KOPT-K1 (cell line): Measurements from ENCODE around the gene LSM6.

ENCODE experiments used
- H3K27ac ChIP-seq: fragments of 200-600 bp; sonication (generic); 2 replicates; pipeline ENCODE4 v1.5.1; 2016; ENCODE audit warnings: antibody characterized with exemption, mild to moderate bottlenecking, low read depth, low read length; ENCODE audit not compliant: poor library complexity, severe bottlenecking
- H3K36me3 ChIP-seq: fragments of 200-600 bp; sonication (generic); 2 replicates; pipeline ENCODE4 v1.5.1; 2017; ENCODE audit warnings: antibody characterized with exemption, mild to moderate bottlenecking, low read length, moderate library complexity; ENCODE audit not compliant: insufficient read depth
- H3K9me3 ChIP-seq: fragments of 200-600 bp; sonication (generic); 2 replicates; pipeline ENCODE4 v1.5.1; 2017; ENCODE audit warnings: antibody characterized with exemption, low read length, mild to moderate bottlenecking; ENCODE audit not compliant: insufficient read depth, poor library complexity, severe bottlenecking

Gene LSM6

GRCh38 chr4:146175541-146176453, at the start of gene LSM6:
Gene LSM6, plus strand, starts transcription at chr4:146175718. Its CDS starts 7,204 bp downstream, at chr4:146182922.
- H3K27ac ChIP-seq = peak within 1 kb of the TSS; percentile 80
- H3K9me3 ChIP-seq = no peaks in the 10 kb centered on the region
- peaks cover 8% of the 10 kb centered on the region; the same call in 1 of the 2 replicates for H3K36me3 ChIP-seq

DNA sequence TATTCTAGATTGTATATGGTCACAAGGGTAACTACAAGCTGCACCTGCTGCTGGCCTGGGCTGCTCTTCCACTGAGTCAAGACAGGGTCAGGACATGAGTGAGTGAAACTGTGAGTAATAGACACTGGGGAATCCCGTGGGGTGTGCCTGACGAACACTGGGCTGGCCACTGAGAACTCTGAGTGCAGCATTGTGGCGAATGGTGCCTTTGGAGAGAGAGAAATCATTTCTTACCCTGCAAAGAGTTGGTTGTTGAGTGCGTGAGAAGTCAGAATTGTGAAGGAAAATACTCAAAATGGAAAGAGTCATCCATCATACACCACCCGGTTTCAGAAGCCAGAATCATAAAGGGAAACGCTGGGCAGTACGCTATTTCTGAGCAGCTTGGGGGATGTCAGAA, 43.1 kb upstream of the LSM6 start:
- no peaks in the 10 kb centered on the region for H3K9me3 ChIP-seq
- H3K36me3 ChIP-seq = no peaks in the 10 kb centered on the region
- H3K27ac ChIP-seq = no peak overlapping the region

- H3K36me3 ChIP-seq = no peaks in the 10 kb centered on the region
- no peaks in the 10 kb centered on the region for H3K9me3 ChIP-seq
- no peak overlapping the region for H3K27ac ChIP-seq
These were observed 40.6 kb upstream of the LSM6 start for GRCh38 chr4:146134761-146135445.

DNA sequence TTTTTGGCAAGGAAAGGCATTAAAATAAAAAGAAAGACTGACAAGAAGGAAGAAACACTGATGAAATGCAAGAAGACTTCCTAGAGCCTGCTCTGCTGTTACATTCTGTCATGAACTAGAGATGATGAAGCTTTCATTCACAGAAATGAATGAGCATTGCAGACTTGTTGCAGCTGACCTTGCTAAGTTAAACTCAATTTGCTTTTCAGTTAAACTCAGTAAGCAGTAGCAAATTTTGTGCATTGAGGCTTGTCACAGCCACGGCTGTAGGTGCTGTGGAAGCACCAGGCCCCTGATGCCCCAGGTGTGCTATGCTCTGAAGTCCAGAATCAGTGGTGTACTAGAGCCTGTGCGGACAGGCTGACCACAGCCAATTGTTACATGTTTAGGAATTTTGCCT, 39.6 kb upstream of the LSM6 start:
- Histone ChIP-seq H3K27ac (no peak overlapping the region), H3K9me3 (no peaks in the 10 kb centered on the region), H3K36me3 (no peaks in the 10 kb centered on the region)

DNA sequence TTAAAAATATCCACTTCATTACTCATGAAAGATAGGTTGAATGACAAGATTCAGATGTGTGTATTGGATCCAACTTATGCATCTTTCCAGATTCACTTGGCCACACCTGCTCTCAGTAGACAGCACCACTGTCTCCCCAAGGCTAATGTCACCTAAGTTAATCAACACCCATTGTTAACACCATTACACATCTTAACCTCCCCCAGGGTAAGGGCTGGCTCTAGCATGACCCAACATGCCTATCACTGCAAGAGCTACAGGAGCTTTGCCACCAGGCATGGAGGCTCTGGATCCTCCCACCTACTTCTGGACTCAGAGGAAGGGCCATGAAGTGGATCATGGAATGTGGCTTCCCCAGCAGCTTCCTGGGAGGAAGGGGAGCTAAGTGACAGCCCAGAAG, 32.8 kb upstream of the LSM6 start:
- H3K9me3 ChIP-seq = no peaks in the 10 kb centered on the region
- H3K27ac ChIP-seq = no peak overlapping the region
- no peaks in the 10 kb centered on the region for H3K36me3 ChIP-seq

DNA sequence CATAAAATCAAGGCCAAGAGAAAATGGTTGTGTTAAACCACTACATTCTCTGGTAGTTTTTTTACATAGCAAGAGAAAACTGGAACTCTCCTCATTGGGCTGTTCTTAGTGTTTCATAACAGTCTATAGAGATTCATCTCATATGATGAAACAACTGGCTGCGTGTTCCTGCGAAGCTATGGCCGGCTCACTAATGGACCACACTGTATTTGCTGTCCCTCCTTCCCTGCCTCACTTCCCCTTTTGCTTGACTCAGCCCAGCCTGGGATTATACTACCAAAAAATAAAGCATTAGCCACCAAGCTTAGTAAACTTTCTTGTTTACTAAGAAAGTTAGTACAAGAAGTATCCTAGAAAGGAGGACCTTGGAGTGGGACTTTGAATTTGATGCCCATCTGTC, 31.6 kb upstream of the LSM6 start:
- Histone ChIP-seq H3K36me3 (no peaks in the 10 kb centered on the region), H3K9me3 (no peaks in the 10 kb centered on the region)

DNA sequence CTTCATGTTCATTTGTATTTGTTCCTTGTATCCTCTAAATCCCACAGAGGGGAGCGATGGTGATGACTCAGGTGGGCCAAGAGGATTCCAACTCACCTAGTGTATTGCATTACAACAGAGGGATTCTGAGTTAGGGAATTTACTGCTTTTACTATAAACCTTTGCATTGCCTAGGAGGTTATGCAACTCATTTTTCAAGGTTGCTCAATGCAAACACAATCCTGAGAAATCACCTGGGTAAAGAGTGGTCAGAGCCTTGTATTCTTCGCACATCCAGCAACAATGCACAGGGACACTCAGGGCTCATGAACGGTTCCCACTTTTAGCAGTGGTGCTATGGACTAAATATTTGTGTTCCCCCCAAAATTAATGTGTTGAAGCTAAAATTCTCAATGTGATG, 28.6 kb upstream of the LSM6 start:
- no peaks in the 10 kb centered on the region for H3K9me3 ChIP-seq
- no peaks in the 10 kb centered on the region for H3K36me3 ChIP-seq
- no peak overlapping the region for H3K27ac ChIP-seq

More for the DNA sequence above, 31.6 kb upstream of the LSM6 start:
- no peak overlapping the region for H3K27ac ChIP-seq

DNA sequence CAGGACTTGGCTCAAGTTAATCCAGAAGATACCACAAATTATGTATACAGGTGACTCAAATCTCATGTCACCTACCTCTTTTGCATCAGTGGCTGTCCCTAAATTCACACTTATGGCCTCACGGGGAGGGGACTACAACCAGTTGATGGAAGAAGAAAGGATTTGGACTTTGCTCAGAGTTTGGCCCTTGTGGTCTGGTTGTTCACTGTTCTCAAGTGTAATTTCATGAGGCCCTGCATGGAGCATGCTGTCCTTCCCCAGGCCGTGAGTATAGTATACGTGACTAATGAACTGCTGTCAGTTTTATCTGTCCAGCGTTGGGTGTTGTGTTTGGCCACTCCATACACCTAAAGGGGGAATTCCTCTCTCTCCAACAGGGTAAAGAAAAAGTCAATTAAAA, 27.5 kb upstream of the LSM6 start:
- no peaks in the 10 kb centered on the region for H3K9me3 ChIP-seq
- H3K27ac ChIP-seq = no peak overlapping the region
- no peaks in the 10 kb centered on the region for H3K36me3 ChIP-seq

GRCh38 chr4:146154057-146154456, 21.5 kb upstream of the LSM6 start:
- Histone ChIP-seq H3K36me3 (no peaks in the 10 kb centered on the region), H3K27ac (no peak overlapping the region), H3K9me3 (no peaks in the 10 kb centered on the region)

GRCh38 chr4:146155152-146155724, 20.3 kb upstream of the LSM6 start:
- H3K36me3 ChIP-seq = no peaks in the 10 kb centered on the region
- H3K27ac ChIP-seq = no peak overlapping the region
- no peaks in the 10 kb centered on the region for H3K9me3 ChIP-seq

GRCh38 chr4:146158036-146158745, 17.3 kb upstream of the LSM6 start:
- Histone ChIP-seq H3K9me3 (peaks cover 13% of the 10 kb centered on the region), H3K27ac (no peak overlapping the region), H3K36me3 (no peaks in the 10 kb centered on the region)

GRCh38 chr4:146159384-146160058, 16.0 kb upstream of the LSM6 start:
- no peaks in the 10 kb centered on the region for H3K36me3 ChIP-seq
- H3K9me3 ChIP-seq = peaks cover 13% of the 10 kb centered on the region
- no peak overlapping the region for H3K27ac ChIP-seq

DNA sequence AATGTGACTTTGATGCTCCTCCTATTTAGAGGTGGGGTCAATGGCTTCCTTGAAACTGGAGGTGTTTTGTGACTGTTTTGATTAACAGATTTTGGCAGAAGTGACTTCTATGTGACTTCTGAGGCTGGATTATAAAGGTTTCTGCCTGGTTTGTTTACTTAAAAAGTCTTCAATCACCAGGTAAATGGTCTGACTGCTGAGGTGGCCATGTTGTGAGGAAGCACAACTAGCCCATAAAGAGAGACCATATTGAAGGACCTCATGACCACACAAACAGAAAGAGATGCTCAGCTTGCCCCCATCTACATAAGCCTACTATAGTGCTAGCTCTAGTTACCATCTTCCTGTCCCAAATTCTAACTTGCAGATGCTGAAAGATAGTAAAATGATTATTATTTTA, 14.3 kb upstream of the LSM6 start:
- H3K9me3 ChIP-seq = peaks cover 13% of the 10 kb centered on the region
- H3K27ac ChIP-seq = no peak overlapping the region
- H3K36me3 ChIP-seq = no peaks in the 10 kb centered on the region

GRCh38 chr4:146165221-146165620, 10.3 kb upstream of the LSM6 start:
- Histone ChIP-seq H3K27ac (no peak overlapping the region), H3K36me3 (no peaks in the 10 kb centered on the region), H3K9me3 (peaks cover 13% of the 10 kb centered on the region)
